K562 (cell line): ENCODE measurements around the gene NOBOX. TPM values are rescaled to one million over a fixed set of nuclear protein-coding genes. Genes with fewer than 3 reads are reported as not detected.

Experiments used
- ATAC-seq: fragments of 200-7000 bp; cut with Tn5 transposase; 3 replicates; pipeline ENCODE4 v1.9.1; 2020; ENCODE audit warnings: moderate library complexity
- BruUV-seq: library from RNA; stranded (reverse); fragments of 400-500 nt; replicated peaks from 2 replicates; lab custom pipeline; 2021; lab: Mats Ljungman, UMichigan
- CTCF ChIA-PET: fragments of 300-600 bp; formaldehyde crosslinking; extraction: SDS; loops from one replicate; lab custom pipeline; 2021; ENCODE audit warnings: low intra/inter-chr PET ratio; lab: Yijun Ruan, JAX
- POLR2A ChIA-PET: fragments of 300-600, 350-650 bp; sonication (Branson Sonifier 250); formaldehyde crosslinking; extraction: SDS; loops from one replicate; lab custom pipeline; 2021; ENCODE audit warnings: antibody characterized with exemption, inconsistent platforms; lab: Yijun Ruan, JAX
- DNase-seq, 4 experiments: peaks; one replicate each; pipeline versions ENCODE4 v3.0.0 to v3.0.0-alpha.2; 2011 to 2018; ENCODE audit warnings: low spot score in 3 of 4, mixed read lengths in 3 of 4; ENCODE audit errors: extremely low read depth in 1 of 4
- FAIRE-seq: peaks from 2 replicates; lab custom pipeline; 2011; peaks lifted over from hg19 to GRCh38; lab: Jason Lieb, UNC
- H2AFZ ChIP-seq: 2 replicates; pipeline ENCODE4 v1.6.0; 2011; ENCODE audit warnings: low read depth, low read length, control low read depth, inconsistent platforms
- H3K27ac ChIP-seq: fragments of 200-600 bp; 3 replicates; pipeline ENCODE4 v1.8.0; 2011; ENCODE audit warnings: low read depth, mild to moderate bottlenecking, control low read depth, inconsistent platforms, low read length, moderate library complexity, mixed read lengths; ENCODE audit errors: extremely low read depth
- H3K27me3 ChIP-seq, 2 experiments: fragments of 300-600 bp in 1 of 2; 2 replicates in 1 of 2; 3 replicates in 1 of 2; pipeline versions ENCODE4 v1.6.0 to v1.8.0; 2011; ENCODE audit warnings: inconsistent platforms in 2 of 2, low read length in 2 of 2, mild to moderate bottlenecking in 1 of 2, mixed read lengths in 1 of 2, moderate library complexity in 1 of 2; ENCODE audit not compliant: control insufficient read depth in 2 of 2, insufficient read depth in 2 of 2
- H3K36me3 ChIP-seq: fragments of 300-600 bp; 3 replicates; pipeline ENCODE4 v1.8.0; 2011; ENCODE audit warnings: mild to moderate bottlenecking, low read length, inconsistent platforms; ENCODE audit not compliant: control insufficient read depth, insufficient read depth
- H3K4me1 ChIP-seq, 2 experiments: fragments of 200-600 bp in 1 of 2; replicated peaks in 1 of 2; 2 replicates in 1 of 2; 3 replicates in 1 of 2; pipeline versions ENCODE4 v1.5.1 to v1.8.0; 2011; ENCODE audit warnings: inconsistent platforms in 2 of 2, low read length in 2 of 2, mild to moderate bottlenecking in 1 of 2, mixed read lengths in 1 of 2, moderate library complexity in 1 of 2; ENCODE audit not compliant: control insufficient read depth in 2 of 2, insufficient read depth in 2 of 2
- H3K4me2 ChIP-seq: 2 replicates; pipeline ENCODE4 v1.6.1; 2011; ENCODE audit warnings: low read length, control low read depth, inconsistent platforms, mixed read lengths; ENCODE audit not compliant: insufficient read depth
- H3K4me3 ChIP-seq: fragments of 200-600 bp; sonication (generic), shearing (Covaris generic); 2 replicates; pipeline ENCODE4 v1.5.1; 2016; ENCODE audit warnings: control low read depth, inconsistent platforms
- H3K79me2 ChIP-seq: fragments of 200-600 bp; 3 replicates; pipeline ENCODE4 v1.8.0; 2011; ENCODE audit warnings: low read length, inconsistent platforms; ENCODE audit not compliant: control insufficient read depth, insufficient read depth
- H3K9ac ChIP-seq, 2 experiments: 2 replicates each; pipeline versions ENCODE4 v1.6.0 to v1.6.1; 2011; ENCODE audit warnings: low read depth in 2 of 2, low read length in 2 of 2, control low read depth in 1 of 2, inconsistent platforms in 1 of 2, mild to moderate bottlenecking in 1 of 2, mixed read lengths in 1 of 2; ENCODE audit not compliant: insufficient read depth in 1 of 2
- H3K9me1 ChIP-seq: one replicate; pipeline ENCODE4 v1.6.0; 2011; ENCODE audit warnings: inconsistent platforms, mild to moderate bottlenecking, low read length, moderate library complexity; ENCODE audit not compliant: control insufficient read depth, insufficient read depth
- H3K9me3 ChIP-seq: replicated peaks from 2 replicates; pipeline ENCODE4 v1.5.1; 2011; ENCODE audit warnings: low read depth, low read length, inconsistent platforms; ENCODE audit not compliant: control insufficient read depth, insufficient read depth
- H4K20me1 ChIP-seq: replicated peaks from 2 replicates; pipeline ENCODE4 v1.6.1; 2011; ENCODE audit warnings: low read length, inconsistent platforms, mixed read lengths; ENCODE audit not compliant: control insufficient read depth, insufficient read depth
- CSDE1 ChIP-seq, 2 experiments: fragments of 450-650 bp; IDR thresholded peaks; 2 replicates each; pipeline ENCODE4 v1.6.1; 2016; ENCODE audit warnings: mild to moderate bottlenecking in 1 of 2
- EGR1 ChIP-seq: fragments of 450-650 bp; conservative IDR thresholded peaks from 2 replicates; pipeline ENCODE4 v1.6.1; 2017; ENCODE audit warnings: mild to moderate bottlenecking
- KDM4B ChIP-seq, 2 experiments: fragments of 450-650 bp in 1 of 2; sonication (generic) in 1 of 2; IDR thresholded peaks; 2 replicates each; pipeline ENCODE4 v1.6.1; 2016 to 2017; ENCODE audit warnings: borderline replicate concordance in 2 of 2, antibody characterized with exemption in 1 of 2, low read depth in 1 of 2, mild to moderate bottlenecking in 1 of 2
- OTX1 ChIP-seq: fragments of 450-650 bp; formaldehyde crosslinking; IDR thresholded peaks from 2 replicates; pipeline ENCODE4 v1.4.0; 2022; ENCODE audit warnings: mild to moderate bottlenecking
- PRMT5 ChIP-seq: sonication (generic); formaldehyde crosslinking; IDR thresholded peaks from 2 replicates; pipeline ENCODE4 v1.5.0; 2020; ENCODE audit warnings: missing genetic modification reagents
- RAD51 ChIP-seq: fragments of 450-650 bp; IDR thresholded peaks from 2 replicates; pipeline ENCODE4 v1.7.1; 2016; ENCODE audit warnings: low read depth, mild to moderate bottlenecking, borderline replicate concordance
- SMARCC2 ChIP-seq: fragments of 450-650 bp; IDR thresholded peaks from 2 replicates; pipeline ENCODE4 v1.6.1; 2017; ENCODE audit warnings: antibody characterized with exemption, moderate library complexity, mild to moderate bottlenecking, low read depth
- SP2 ChIP-seq: IDR thresholded peaks from 2 replicates; pipeline ENCODE4 v1.6.1; 2011; ENCODE audit warnings: mild to moderate bottlenecking, low read depth, low read length, moderate library complexity; ENCODE audit not compliant: poor library complexity, severe bottlenecking; ENCODE audit errors: extremely low read depth
- WGBS: fragments of 100-300 bp; shearing (Covaris generic); methylation state at CpG from one replicate; pipeline ENCODE4 v1.1.6; 2016; ENCODE audit warnings: low coverage, mixed read lengths; ENCODE audit not compliant: insufficient coverage; ENCODE audit errors: missing lambda C conversion rate; 5-methylcytosine and 5-hydroxymethylcytosine counted together
- in situ Hi-C: fragments of 300-500 bp; cut with MboI; formaldehyde crosslinking; loops from 4 replicates; pipeline ENCODE4 v1.15.0; 2018; ENCODE audit warnings: inconsistent platforms, mixed read lengths
- intact Hi-C: fragments of 100-400 bp; cut with micrococcal nuclease; formaldehyde crosslinking; loops from 2 replicates; pipeline ENCODE4 v1.14.2; 2022
- polyA plus RNA-seq, 8 experiments: library from polyadenylated mRNA; depleted of rRNA in 4 of 8; stranded (reverse) in 5 of 8; unstranded in 3 of 8; fragments of >200 nt; fragmentation: Nextera tagmentation in 2 of 8; fragmentation: Illumina TruSeq in 1 of 8; extraction: Ambion mirVana in 2 of 8; extraction: Trizol in 1 of 8; gene quantifications; 2 replicates each; pipeline versions ENCODE4 v1.2.1 to v1.2.3, GENCODE V29; 2011 to 2014; ENCODE audit warnings: inconsistent platforms in 1 of 8, missing spikeins in 1 of 8
- total RNA-seq, 7 experiments: library from RNA; depleted of rRNA in 6 of 7; stranded (reverse); fragments of >200 nt in 6 of 7; fragmentation: Illumina TruSeq in 2 of 7; extraction: Trizol in 2 of 7; gene quantifications; 2 replicates each; pipeline versions ENCODE4 v1.2.1 to v1.2.3, GENCODE V29; 2011 to 2021; ENCODE audit warnings: low replicate concordance in 1 of 7
- TF ChIP-seq, protein P1 (sequence below): fragments of 450-650 bp; formaldehyde crosslinking; IDR thresholded peaks from 2 replicates; pipeline ENCODE4 v1.4.0; 2020; ENCODE audit warnings: mild to moderate bottlenecking, mixed read lengths

The NOBOX gene
- total and polyA plus RNA-seq, 9 of the 15 experiments (the other 6 are each of a cell fraction or from before 2014, with no cell fraction given), result not detected

- Histone ChIP-seq H3K9me1 (no peaks in the 10 kb centered on the region), H3K27me3 (no peaks in the 10 kb centered on the region), H3K79me2 (no peaks in the 10 kb centered on the region), H3K27ac (no peak overlapping the region), H2AFZ (no peak overlapping the region), H3K4me3 (no peak overlapping the region), H3K36me3 (no peaks in the 10 kb centered on the region), H3K4me2 (no peak overlapping the region), H4K20me1 (no peaks in the 10 kb centered on the region), H3K9ac (no peak overlapping the region), H3K4me1 (no peaks in the 10 kb centered on the region), H3K9me3 (no peaks in the 10 kb centered on the region)
- no peak for DNase-seq
- no TSS peak for BruUV-seq
- in situ Hi-C loops (no loop called here), intact Hi-C loops (no loop called here)
- ChIA-PET POLR2A (interaction anchor here (0.5 kb wide), 1 partner anchor 70 kb away, joined by 3 read pairs; no protein-coding TSS in a partner anchor), CTCF (no interaction called here)
- TF ChIP-seq PRMT5 (CRISPR knock-in tag) (no peak), OTX1 (CRISPR knock-in tag) (no peak), SP2 (no peak), CSDE1 (IDR thresholded peaks at IDR 0.05) (no peak), EGR1 (no peak)
- ATAC-seq, result no peak
- WGBS, result 0% methylated on average over 9 of the region's 9 CpGs
- FAIRE-seq, result no peak
These were observed 33.0 kb upstream of the NOBOX start for GRCh38 chr7:144436500-144436899.

DNA sequence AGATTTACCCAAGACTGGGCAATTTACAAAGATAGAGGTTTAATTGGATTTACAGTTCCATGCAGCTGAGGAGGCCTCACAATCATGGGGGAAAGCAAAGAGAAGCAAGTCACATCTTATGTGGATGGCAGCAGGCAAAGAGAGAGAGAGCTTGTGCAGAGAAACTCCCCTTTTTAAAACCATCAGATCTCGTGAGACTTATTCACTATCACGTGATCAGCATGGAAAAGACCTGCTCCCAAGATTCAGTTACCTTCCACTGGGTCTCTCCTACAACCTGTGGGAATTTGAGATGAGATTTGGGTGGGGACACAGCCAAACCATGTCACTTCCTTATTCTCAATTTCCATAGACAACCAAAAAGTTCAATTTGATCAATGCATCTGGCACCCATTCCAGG is 24.9 kb upstream of the NOBOX start:
- H3K79me2 ChIP-seq, result no peaks in the 10 kb centered on the region
- H3K9ac ChIP-seq, result no peak overlapping the region
- intact Hi-C loops, result no loop called here

More for the DNA sequence above, 24.9 kb upstream of the NOBOX start:
- POLR2A ChIA-PET, result no interaction called here
- Histone ChIP-seq H2AFZ (no peak overlapping the region), H3K4me1 (no peaks in the 10 kb centered on the region), H3K9me1 (no peaks in the 10 kb centered on the region), H3K27me3 (no peaks in the 10 kb centered on the region), H4K20me1 (no peaks in the 10 kb centered on the region), H3K9me3 (no peaks in the 10 kb centered on the region; the same call in 1 of the 2 replicates), H3K36me3 (no peaks in the 10 kb centered on the region), H3K27ac (no peak overlapping the region), H3K4me2 (no peak overlapping the region), H3K4me3 (no peak overlapping the region)
- BruUV-seq, result no TSS peak
- ATAC-seq (no peak), FAIRE-seq (no peak), DNase-seq (no peak)
- WGBS, result 0% methylated on average over 2 of the region's 2 CpGs
- TF ChIP-seq SMARCC2, result no peak
- peak; percentile 22; the same call in 1 of the 2 replicates for TF ChIP-seq RAD51
- no peak for TF ChIP-seq KDM4B (IDR thresholded peaks at IDR 0.05; ENCODE audit: borderline replicate concordance in 2 of 2, low read depth in 1 of 2)
- TF ChIP-seq, protein P1, sequence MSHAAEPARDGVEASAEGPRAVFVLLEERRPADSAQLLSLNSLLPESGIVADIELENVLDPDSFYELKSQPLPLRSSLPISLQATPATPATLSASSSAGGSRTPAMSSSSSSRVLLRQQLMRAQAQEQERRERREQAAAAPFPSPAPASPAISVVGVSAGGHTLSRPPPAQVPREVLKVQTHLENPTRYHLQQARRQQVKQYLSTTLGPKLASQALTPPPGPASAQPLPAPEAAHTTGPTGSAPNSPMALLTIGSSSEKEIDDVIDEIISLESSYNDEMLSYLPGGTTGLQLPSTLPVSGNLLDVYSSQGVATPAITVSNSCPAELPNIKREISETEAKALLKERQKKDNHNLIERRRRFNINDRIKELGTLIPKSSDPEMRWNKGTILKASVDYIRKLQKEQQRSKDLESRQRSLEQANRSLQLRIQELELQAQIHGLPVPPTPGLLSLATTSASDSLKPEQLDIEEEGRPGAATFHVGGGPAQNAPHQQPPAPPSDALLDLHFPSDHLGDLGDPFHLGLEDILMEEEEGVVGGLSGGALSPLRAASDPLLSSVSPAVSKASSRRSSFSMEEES (CRISPR knock-in tag), result peak; percentile 78
- CTCF ChIA-PET, result no interaction called here
- in situ Hi-C loops, result no loop called here
